HUES6 (cell line): ENCODE results near the gene FAM151A.

Experiments
- H3K27ac ChIP-seq: 2 replicates; pipeline ENCODE4 v1.7.0; 2013; ENCODE audit warnings: low read depth, mild to moderate bottlenecking, low read length, inconsistent platforms
- H3K27me3 ChIP-seq: 2 replicates; pipeline ENCODE4 v1.6.1; 2013; ENCODE audit warnings: low read length; ENCODE audit not compliant: control insufficient read depth, insufficient read depth
- H3K36me3 ChIP-seq: 2 replicates; pipeline ENCODE4 v1.6.1; 2013; ENCODE audit warnings: low read length; ENCODE audit not compliant: control insufficient read depth, insufficient read depth
- H3K4me1 ChIP-seq: 2 replicates; pipeline ENCODE4 v1.6.1; 2013; ENCODE audit warnings: low read length; ENCODE audit not compliant: control insufficient read depth, insufficient read depth
- H3K4me3 ChIP-seq: 2 replicates; pipeline ENCODE4 v1.5.1; 2013; ENCODE audit warnings: low read depth, low read length
- H3K9ac ChIP-seq: one replicate; pipeline ENCODE4 v1.6.1; 2013; ENCODE audit warnings: mild to moderate bottlenecking, low read length
- H3K9me3 ChIP-seq: 2 replicates; pipeline ENCODE4 v1.6.1; 2013; ENCODE audit warnings: low read depth, low read length; ENCODE audit not compliant: control insufficient read depth, insufficient read depth

Gene FAM151A

DNA sequence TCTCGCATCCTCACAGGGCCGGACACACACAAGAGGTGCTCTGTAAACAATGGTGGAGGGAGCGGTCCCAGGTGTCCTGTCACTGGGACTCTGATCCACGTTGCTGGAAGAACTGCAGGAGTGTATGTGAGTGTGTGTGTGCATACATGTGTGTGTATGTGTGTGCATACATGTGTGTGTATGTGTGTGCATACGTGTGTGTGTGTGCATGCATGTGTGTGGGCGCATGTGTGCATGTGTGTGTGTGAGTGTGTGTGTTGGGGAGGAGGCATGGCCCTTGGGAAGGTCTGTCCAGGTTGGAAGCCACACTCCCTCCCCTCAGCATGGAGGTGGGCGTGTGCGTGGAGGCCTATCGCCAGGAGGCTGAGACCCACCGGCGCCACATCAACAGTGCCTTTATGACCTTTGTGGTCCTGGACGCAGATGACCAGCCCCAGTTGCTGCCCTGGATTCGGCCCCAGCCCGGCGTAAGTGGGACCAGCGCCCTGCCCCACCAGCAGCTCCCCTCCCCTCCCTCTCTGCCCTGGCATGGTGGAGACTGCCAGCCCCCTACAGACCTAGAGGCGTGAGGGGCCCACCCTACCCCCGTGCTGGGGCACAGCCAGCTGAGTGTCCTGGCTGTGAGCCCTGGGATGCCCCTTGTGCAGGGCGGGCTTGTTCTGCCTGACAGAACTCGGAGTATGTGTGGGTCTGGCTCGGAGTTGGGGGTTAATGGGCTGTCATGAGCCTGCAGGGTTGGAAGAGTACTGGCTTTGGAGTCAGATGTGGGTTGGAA lies 22.2 kb downstream of the FAM151A start:
- H3K4me3 ChIP-seq, result no peak overlapping the region
- peaks cover 4% of the 10 kb centered on the region; the same call in 1 of the 2 replicates for H3K36me3 ChIP-seq
- H3K27me3 ChIP-seq, result no peaks in the 10 kb centered on the region
- no peak overlapping the region for H3K9ac ChIP-seq
- H3K27ac ChIP-seq, result no peak overlapping the region
- H3K4me1 ChIP-seq, result peaks cover 11% of the 10 kb centered on the region; the same call in 1 of the 2 replicates
- no peaks in the 10 kb centered on the region for H3K9me3 ChIP-seq

- no peak overlapping the region for H3K4me3 ChIP-seq
- no peaks in the 10 kb centered on the region for H3K27me3 ChIP-seq
- H3K9me3 ChIP-seq, result no peaks in the 10 kb centered on the region
- peaks cover 11% of the 10 kb centered on the region; the same call in 1 of the 2 replicates for H3K4me1 ChIP-seq
- no peak overlapping the region for H3K9ac ChIP-seq
- H3K36me3 ChIP-seq, result peaks cover 4% of the 10 kb centered on the region; the same call in 1 of the 2 replicates
- H3K27ac ChIP-seq, result no peak overlapping the region
These were observed 24.0 kb downstream of the FAM151A start for GRCh38 chr1:54599211-54599823.

- peaks cover 11% of the 10 kb centered on the region; the same call in 1 of the 2 replicates for H3K4me1 ChIP-seq
- H3K9me3 ChIP-seq, result no peaks in the 10 kb centered on the region
- no peak overlapping the region for H3K9ac ChIP-seq
- no peaks in the 10 kb centered on the region for H3K27me3 ChIP-seq
- H3K36me3 ChIP-seq, result peaks cover 4% of the 10 kb centered on the region; the same call in 1 of the 2 replicates
- H3K4me3 ChIP-seq, result no peak overlapping the region
- no peak overlapping the region for H3K27ac ChIP-seq
These were observed 25.8 kb downstream of the FAM151A start for GRCh38 chr1:54597455-54598030.

GRCh38 chr1:54596756-54597155 lies 26.6 kb downstream of the FAM151A start:
- no peaks in the 10 kb centered on the region for H3K9me3 ChIP-seq
- H3K9ac ChIP-seq, result no peak overlapping the region
- peaks cover 4% of the 10 kb centered on the region; the same call in 1 of the 2 replicates for H3K36me3 ChIP-seq
- peaks cover 11% of the 10 kb centered on the region; the same call in 1 of the 2 replicates for H3K4me1 ChIP-seq
- H3K4me3 ChIP-seq, result no peak overlapping the region
- no peaks in the 10 kb centered on the region for H3K27me3 ChIP-seq
- no peak overlapping the region for H3K27ac ChIP-seq

DNA sequence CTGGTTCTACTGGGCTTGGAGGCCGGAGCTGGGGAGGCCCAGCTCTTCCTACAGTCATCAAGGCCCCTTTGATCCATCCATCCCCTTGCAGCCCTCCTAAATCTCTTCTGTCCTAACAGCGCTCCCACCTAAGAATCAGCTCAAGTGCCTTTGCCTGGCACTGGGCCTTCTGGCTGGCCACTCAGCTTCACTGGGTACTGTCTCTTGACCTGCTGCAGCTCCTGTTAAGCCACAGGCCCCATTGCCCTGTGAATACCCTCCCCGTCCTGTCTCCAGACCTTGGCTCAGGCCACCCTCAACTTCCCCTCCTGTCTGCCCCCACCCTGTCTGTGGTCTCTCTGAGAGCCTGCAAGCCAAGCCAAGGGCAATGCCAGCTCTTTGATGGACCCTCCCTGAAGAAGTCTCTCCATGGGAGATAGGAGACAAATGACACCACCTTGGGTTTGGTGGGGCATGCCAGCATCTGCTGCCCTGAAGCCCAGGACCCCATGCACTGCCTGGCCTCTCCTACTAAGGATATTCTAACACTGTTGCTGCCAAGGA lies 27.3 kb downstream of the FAM151A start:
- Histone ChIP-seq H3K4me3 (no peak overlapping the region), H3K9ac (no peak overlapping the region), H3K27me3 (no peaks in the 10 kb centered on the region), H3K27ac (no peak overlapping the region), H3K36me3 (peaks cover 4% of the 10 kb centered on the region; the same call in 1 of the 2 replicates), H3K4me1 (peaks cover 11% of the 10 kb centered on the region; the same call in 1 of the 2 replicates), H3K9me3 (no peaks in the 10 kb centered on the region)

- H3K4me3 ChIP-seq, result no peak overlapping the region
- H3K9ac ChIP-seq, result no peak overlapping the region
- H3K4me1 ChIP-seq, result peaks cover 18% of the 10 kb centered on the region
- no peak overlapping the region for H3K27ac ChIP-seq
- no peaks in the 10 kb centered on the region for H3K36me3 ChIP-seq
- no peaks in the 10 kb centered on the region for H3K9me3 ChIP-seq
- no peaks in the 10 kb centered on the region for H3K27me3 ChIP-seq
These were observed 28.9 kb downstream of the FAM151A start for GRCh38 chr1:54594463-54594862.

GRCh38 chr1:54593571-54594160 lies 29.7 kb downstream of the FAM151A start:
- Histone ChIP-seq H3K4me3 (no peak overlapping the region), H3K9ac (no peak overlapping the region), H3K9me3 (no peaks in the 10 kb centered on the region), H3K4me1 (peaks cover 18% of the 10 kb centered on the region), H3K36me3 (no peaks in the 10 kb centered on the region), H3K27ac (no peak overlapping the region), H3K27me3 (no peaks in the 10 kb centered on the region)

DNA sequence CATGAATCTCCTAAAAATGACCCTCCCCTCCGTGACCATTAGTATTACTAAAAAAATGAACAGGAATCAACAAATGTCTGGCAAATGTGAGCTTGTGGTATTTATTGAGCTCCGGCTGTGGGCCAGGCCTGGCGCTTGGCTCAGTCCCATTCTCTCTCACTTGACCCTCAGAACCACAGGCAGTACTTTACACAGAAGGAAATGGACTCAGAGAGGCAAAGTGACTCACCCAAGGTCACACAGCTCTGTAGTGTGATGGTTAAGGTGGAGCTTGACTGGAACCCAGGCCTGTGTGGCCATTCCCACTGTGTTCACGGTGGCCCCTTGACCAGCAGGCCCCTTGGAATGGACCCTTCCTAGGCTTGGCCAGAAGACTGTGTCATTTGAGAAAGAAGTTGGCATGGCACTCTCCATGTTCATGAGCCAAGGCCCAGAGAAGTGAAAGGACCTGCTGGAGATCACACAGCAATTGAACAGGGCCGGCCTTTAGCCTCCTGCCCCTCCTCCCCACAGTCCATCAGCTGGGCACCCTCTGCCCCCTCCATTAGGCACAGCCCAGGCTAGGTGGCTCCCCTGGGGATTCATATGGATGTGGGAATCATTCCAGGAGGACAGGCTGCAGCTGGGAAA lies 32.1 kb downstream of the FAM151A start:
- H3K9ac ChIP-seq, result no peak overlapping the region
- no peak overlapping the region for H3K27ac ChIP-seq
- no peaks in the 10 kb centered on the region for H3K36me3 ChIP-seq
- peaks cover 6% of the 10 kb centered on the region for H3K4me1 ChIP-seq
- no peak overlapping the region for H3K4me3 ChIP-seq
- H3K27me3 ChIP-seq, result no peaks in the 10 kb centered on the region
- no peaks in the 10 kb centered on the region for H3K9me3 ChIP-seq

GRCh38 chr1:54588377-54588776 lies 34.9 kb downstream of the FAM151A start:
- H3K27me3 ChIP-seq, result no peaks in the 10 kb centered on the region
- H3K9ac ChIP-seq, result no peak overlapping the region
- H3K9me3 ChIP-seq, result no peaks in the 10 kb centered on the region
- no peak overlapping the region for H3K4me3 ChIP-seq
- peaks cover 6% of the 10 kb centered on the region for H3K4me1 ChIP-seq
- H3K36me3 ChIP-seq, result no peaks in the 10 kb centered on the region
- H3K27ac ChIP-seq, result no peak overlapping the region

- no peak overlapping the region for H3K27ac ChIP-seq
- no peaks in the 10 kb centered on the region for H3K27me3 ChIP-seq
- H3K36me3 ChIP-seq, result no peaks in the 10 kb centered on the region
- peaks cover 23% of the 10 kb centered on the region for H3K4me1 ChIP-seq
- no peaks in the 10 kb centered on the region for H3K9me3 ChIP-seq
- H3K4me3 ChIP-seq, result no peak overlapping the region
- H3K9ac ChIP-seq, result no peak overlapping the region
These were observed 37.9 kb downstream of the FAM151A start for GRCh38 chr1:54585181-54586066.
